DMS79 (cell line): ENCODE data around the gene ADAMTS12.

Experiments used
- DNase-seq: peaks from one replicate; lab custom pipeline; 2025; lab: John Stamatoyannopoulos, UW

ADAMTS12 gene

DNA sequence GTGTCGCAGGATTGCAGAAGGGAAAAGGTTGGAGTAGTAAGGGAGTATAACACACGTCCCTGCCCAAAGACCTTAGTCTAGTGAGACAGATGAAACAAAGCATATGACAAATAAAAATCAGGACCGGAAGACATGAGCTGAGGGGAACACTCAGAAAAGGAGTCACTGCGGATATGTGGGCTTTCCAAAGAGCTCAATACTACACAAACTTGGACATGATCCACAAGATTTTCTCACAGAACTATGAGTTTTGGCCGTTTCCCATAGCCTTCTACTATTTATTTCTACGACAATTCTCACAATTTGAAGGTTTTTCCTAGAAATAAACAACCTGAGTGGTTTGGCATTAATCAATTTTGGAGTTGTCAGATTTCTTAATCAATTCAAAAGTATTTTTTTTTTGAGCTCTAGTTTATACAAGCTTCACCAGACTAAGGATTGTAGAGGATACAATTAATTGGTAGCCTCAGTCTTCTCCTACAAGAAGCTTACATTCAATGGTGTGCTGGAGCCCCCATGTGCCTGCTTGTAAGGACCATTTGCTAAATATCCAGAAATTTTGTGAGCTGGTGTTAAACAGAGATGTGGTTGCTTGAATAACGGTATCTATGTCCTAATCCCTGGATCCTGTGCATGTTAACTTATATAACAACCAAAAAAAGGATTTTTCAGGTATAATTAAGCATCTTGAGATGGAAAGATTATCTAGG, 91.4 kb downstream of the ADAMTS12 start:
- no peak for DNase-seq

GRCh38 chr5:33795496-33795895, 96.3 kb downstream of the ADAMTS12 start:
- no peak for DNase-seq

DNA sequence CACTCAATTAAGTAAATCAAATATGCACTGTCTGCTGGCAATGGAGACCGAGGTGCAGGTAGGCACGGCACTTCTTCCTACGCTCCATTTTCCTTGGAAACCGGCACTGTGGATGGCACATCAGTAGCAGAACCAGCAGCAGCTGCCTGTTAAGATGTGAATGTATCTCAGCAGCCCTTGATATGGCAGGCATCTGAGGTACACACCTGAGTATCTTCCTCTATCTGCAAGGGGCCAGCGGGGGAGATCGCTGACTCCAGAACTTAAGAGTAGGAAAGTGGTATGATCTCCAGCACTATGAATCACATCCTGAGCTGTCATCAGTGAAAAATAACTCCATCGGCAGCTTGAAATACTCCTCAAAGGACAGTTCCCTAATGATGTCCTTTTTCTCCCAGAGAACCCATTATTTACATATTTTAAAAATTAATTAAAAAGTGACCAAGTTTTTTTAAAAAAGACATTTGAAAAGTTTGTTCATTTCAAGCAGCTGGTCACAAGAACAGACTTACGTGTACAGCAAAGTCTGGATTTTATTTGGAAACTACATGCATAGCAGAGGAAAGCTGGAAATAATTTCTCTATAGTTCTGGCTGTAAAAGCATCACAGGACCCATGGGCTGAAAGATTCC, 97.1 kb downstream of the ADAMTS12 start:
- DNase-seq = no peak

DNA sequence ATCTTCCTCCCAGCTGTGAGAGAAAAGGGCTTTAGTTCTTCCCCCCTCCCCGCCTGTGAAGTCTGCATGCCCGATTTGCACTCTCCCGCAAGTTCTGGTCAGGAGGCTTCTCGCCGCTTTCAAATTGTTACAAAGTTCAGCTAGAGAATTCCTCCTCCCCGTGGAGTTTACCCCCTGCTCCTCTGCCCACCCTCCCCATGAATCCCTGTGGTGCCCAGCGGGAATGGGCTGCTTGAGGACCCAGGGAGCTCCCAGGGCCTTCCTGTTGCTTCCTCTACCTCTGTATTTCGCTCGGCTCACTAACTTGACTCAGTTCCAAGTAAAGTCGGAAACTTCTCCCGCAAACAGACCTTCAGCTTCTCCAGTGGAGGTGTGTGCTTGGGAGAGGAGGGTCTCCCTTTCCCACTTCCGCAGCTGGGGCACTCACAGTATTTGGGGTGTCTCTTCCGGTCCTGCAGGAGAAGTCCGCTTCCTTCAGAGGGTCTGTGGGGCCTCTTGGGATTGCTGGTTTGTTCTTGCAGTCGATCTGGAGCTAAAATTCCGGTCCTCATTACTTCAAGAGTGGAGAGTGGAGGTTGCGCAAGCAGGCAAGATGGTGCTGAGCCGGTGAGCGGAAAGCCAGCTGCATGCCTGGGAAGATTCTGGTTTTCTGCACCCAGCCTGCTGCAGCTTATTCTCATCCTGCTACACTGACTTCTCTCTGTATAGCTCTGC, 97.8 kb downstream of the ADAMTS12 start:
- DNase-seq = no peak

GRCh38 chr5:33793276-33793675, 98.5 kb downstream of the ADAMTS12 start:
- no peak for DNase-seq

DNA sequence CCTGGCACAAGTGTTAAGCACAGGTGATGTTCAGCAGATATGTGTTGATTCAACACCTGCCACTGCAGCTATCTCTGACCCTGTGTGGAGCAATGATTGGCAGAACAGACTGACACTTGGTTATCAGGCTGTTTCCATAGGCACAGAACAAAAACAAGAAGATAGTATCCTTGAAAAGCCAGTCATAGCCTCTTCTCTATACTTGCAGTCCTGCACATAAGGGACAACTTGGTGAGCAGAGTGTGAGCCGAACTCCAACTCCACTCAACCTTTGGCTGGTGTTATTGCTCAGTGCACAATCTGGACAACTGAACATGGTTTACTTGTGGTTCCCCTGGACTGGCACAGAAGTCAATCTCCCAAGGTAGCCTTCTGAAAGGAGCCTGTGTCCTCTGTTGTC, 99.2 kb downstream of the ADAMTS12 start:
- no peak for DNase-seq

GRCh38 chr5:33789567-33789957, 102.2 kb downstream of the ADAMTS12 start:
- DNase-seq = no peak

- DNase-seq = no peak
Observed at GRCh38 chr5:33788922-33789566, 102.7 kb downstream of the ADAMTS12 start.

- no peak for DNase-seq
Observed at GRCh38 chr5:33785571-33785970, 106.2 kb downstream of the ADAMTS12 start.

DNA sequence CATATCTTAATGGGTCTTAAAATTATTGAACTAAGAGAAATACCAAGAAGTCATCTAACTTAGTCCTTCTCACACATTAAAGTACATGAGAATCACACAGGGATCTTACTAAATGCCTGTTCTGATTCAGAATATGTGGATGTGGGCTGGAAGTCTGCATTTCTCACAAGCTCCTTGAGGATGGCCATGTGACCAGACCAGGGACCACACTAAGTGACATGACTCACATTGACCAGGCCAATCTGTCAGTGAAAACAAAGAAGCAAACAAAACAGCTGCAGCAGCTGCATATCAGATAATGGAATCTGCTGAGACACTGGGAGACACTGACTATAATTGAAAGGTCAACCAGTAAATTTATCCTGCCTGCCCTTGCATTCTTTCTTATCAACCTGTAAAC, 110.5 kb downstream of the ADAMTS12 start:
- no peak for DNase-seq

DNA sequence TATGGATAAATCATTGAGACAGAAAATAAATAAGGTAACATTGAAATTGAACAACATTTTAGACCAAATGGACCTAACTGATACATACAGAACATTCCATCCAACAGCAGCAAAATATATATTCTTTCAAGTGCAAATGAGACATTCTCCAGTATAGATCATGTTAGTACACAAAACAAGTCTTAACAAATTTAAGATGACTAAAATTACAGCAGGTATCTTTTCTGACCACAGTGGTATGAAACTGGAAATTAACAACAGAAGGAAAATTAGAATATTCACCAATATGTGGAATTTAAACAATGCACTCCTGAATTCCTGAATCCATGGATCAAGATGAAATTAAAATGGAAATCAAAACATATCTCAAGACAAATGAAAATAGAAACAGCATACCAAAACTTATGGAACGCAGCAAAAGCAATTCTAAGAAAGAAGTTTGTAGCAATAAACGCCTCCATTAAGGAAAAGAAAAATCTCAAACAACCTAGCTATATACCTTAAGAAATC, 115.6 kb downstream of the ADAMTS12 start:
- no peak for DNase-seq

DNA sequence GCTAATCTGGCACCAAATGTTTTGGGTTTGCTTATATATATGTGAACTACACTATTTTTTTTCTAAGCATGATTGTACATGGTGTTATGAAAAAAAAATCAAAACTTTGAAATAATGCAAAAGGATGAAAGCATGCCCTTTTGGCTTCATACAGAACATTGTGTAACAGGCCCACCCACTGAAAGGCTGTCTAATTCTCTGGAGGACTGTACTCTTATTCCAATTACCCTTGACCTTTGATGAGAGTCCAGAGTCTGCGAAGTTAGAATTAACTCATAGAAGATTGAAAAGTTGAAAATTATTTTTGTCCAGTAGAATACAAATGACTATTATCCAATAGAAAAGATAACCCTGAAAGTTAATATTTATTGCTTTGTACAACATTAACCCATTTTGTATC, 117.4 kb downstream of the ADAMTS12 start:
- no peak for DNase-seq

DNA sequence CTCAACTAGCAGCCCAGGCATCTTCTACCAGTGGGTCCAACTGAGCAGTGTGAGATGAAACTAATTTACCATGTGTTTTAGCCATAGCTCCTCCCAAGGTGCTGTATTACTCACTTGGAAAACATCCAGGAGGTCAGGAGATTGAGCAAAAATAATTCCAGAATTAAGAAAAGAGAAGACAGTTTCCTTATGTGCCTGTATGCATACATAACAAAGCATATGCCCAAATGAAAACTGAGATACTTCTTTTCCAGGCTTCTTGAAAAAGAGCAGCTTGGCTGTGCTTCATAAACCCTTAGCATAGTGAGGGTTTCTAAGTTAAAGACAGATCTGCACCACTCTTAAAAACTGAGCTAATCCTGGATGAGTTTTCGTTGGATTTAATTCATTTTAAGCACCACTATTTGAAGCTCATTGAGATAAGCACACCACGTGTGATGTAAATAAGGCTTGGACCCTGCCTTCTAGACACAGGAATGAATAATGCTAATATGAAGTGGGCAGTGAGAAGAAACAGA, 119.4 kb downstream of the ADAMTS12 start:
- DNase-seq = no peak

- DNase-seq = no peak
Observed at GRCh38 chr5:33769968-33770367, 121.8 kb downstream of the ADAMTS12 start.

- DNase-seq = no peak
Observed at GRCh38 chr5:33769196-33769595, 122.6 kb downstream of the ADAMTS12 start.

- DNase-seq = no peak
Observed at GRCh38 chr5:33766023-33766422, 125.8 kb downstream of the ADAMTS12 start.

GRCh38 chr5:33764786-33765185, 127.0 kb downstream of the ADAMTS12 start:
- no peak for DNase-seq

- no peak for DNase-seq
Observed at GRCh38 chr5:33763435-33763834, 128.4 kb downstream of the ADAMTS12 start.

DNA sequence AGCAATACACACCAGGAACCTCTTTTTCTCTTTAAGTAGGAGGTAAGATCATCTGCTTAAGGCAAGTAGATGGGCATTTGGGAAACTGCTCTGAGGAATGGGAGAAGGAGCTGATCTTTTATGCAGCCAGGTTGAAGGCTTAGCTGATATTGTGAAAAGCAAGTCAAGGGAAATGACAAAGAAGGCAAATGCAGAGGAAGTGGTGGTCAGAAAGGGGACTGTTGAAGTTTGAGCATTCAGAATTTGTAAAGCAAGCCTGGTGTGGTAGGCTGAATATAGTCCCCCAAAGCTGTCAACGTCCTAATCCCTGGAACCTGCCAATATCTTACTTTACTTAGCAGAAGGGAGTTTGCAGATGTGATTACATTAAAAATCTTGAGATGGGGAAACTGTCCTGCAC, 128.9 kb downstream of the ADAMTS12 start:
- DNase-seq = no peak

- no peak for DNase-seq
Observed at GRCh38 chr5:33761139-33761538, 130.7 kb downstream of the ADAMTS12 start.

GRCh38 chr5:33758737-33759136, 133.1 kb downstream of the ADAMTS12 start:
- no peak for DNase-seq

GRCh38 chr5:33756491-33756890, 135.3 kb downstream of the ADAMTS12 start:
- DNase-seq = no peak
